ENCODE measurements around the gene SNX13. TPM values are rescaled to one million over a fixed set of nuclear protein-coding genes. Genes with fewer than 3 reads are reported as not detected.
"Not testable (repeated sequence)": the region's sequence is repeated elsewhere in the genome, so short reads cannot be mapped to it uniquely, and the experiment has no call there.

The SNX13 gene
- total RNA-seq, 1 donor, result 59.7 TPM

- no peak overlapping the region for H2AFZ ChIP-seq (ENCODE audit: low read length)
- H3K4me2 ChIP-seq (ENCODE audit: insufficient read depth, low read length), result no peak overlapping the region
- H3K27ac ChIP-seq (ENCODE audit: low read depth, low read length), result no peak overlapping the region
- H3K36me3 ChIP-seq (ENCODE audit: insufficient read depth, low read length), result no peaks in the 10 kb centered on the region
- no peaks in the 10 kb centered on the region for H3K79me2 ChIP-seq (ENCODE audit: insufficient read depth, low read length)
- DNase-seq (ENCODE audit: insufficient read length, low spot score, missing footprints), result no peak
- H3K27me3 ChIP-seq (ENCODE audit: insufficient read depth, low read length), result no peaks in the 10 kb centered on the region
- no peaks in the 10 kb centered on the region for H3K4me1 ChIP-seq (ENCODE audit: insufficient read depth, low read length)
- no peak for TF ChIP-seq CTCF (IDR thresholded peaks at IDR 0.05; ENCODE audit: extremely low read depth, low read depth, low read length)
- H4K20me1 ChIP-seq (ENCODE audit: insufficient read depth, low read length), result no peaks in the 10 kb centered on the region
- no peaks in the 10 kb centered on the region for H3K9me3 ChIP-seq (ENCODE audit: low read depth, low read length)
- H3K4me3 ChIP-seq (ENCODE audit: insufficient read depth, low read length), result no peak overlapping the region
These were observed 117.6 kb downstream of the SNX13 start for GRCh38 chr7:17822547-17823173.

GRCh38 chr7:17816903-17817302, 123.4 kb downstream of the SNX13 start:
- no peak for DNase-seq (ENCODE audit: insufficient read length, low spot score, missing footprints)
- Histone ChIP-seq H3K9me3 (ENCODE audit: low read depth, low read length) (no peaks in the 10 kb centered on the region), H3K4me3 (ENCODE audit: insufficient read depth, low read length) (no peak overlapping the region), H2AFZ (ENCODE audit: low read length) (no peak overlapping the region), H3K79me2 (ENCODE audit: insufficient read depth, low read length) (no peaks in the 10 kb centered on the region), H3K27me3 (ENCODE audit: insufficient read depth, low read length) (no peaks in the 10 kb centered on the region), H4K20me1 (ENCODE audit: insufficient read depth, low read length) (no peaks in the 10 kb centered on the region), H3K27ac (ENCODE audit: low read depth, low read length) (no peak overlapping the region), H3K4me2 (ENCODE audit: insufficient read depth, low read length) (no peak overlapping the region), H3K4me1 (ENCODE audit: insufficient read depth, low read length) (no peaks in the 10 kb centered on the region), H3K36me3 (ENCODE audit: insufficient read depth, low read length) (peaks cover 10% of the 10 kb centered on the region)
- TF ChIP-seq CTCF (IDR thresholded peaks at IDR 0.05; ENCODE audit: extremely low read depth, low read depth, low read length), result no peak

GRCh38 chr7:17815318-17815717, 125.0 kb downstream of the SNX13 start:
- no peak overlapping the region for H3K4me2 ChIP-seq (ENCODE audit: insufficient read depth, low read length)
- no peaks in the 10 kb centered on the region for H3K9me3 ChIP-seq (ENCODE audit: low read depth, low read length)
- H3K36me3 ChIP-seq (ENCODE audit: insufficient read depth, low read length), result peaks cover 10% of the 10 kb centered on the region
- no peaks in the 10 kb centered on the region for H4K20me1 ChIP-seq (ENCODE audit: insufficient read depth, low read length)
- no peak overlapping the region for H2AFZ ChIP-seq (ENCODE audit: low read length)
- DNase-seq (ENCODE audit: insufficient read length, low spot score, missing footprints), result no peak
- TF ChIP-seq CTCF (IDR thresholded peaks at IDR 0.05; ENCODE audit: extremely low read depth, low read depth, low read length), result no peak
- peaks cover 2% of the 10 kb centered on the region for H3K79me2 ChIP-seq (ENCODE audit: insufficient read depth, low read length)
- H3K4me3 ChIP-seq (ENCODE audit: insufficient read depth, low read length), result no peak overlapping the region
- no peaks in the 10 kb centered on the region for H3K27me3 ChIP-seq (ENCODE audit: insufficient read depth, low read length)
- no peak overlapping the region for H3K27ac ChIP-seq (ENCODE audit: low read depth, low read length)
- no peaks in the 10 kb centered on the region for H3K4me1 ChIP-seq (ENCODE audit: insufficient read depth, low read length)

- no peak overlapping the region for H3K4me3 ChIP-seq (ENCODE audit: insufficient read depth, low read length)
- peaks cover 3% of the 10 kb centered on the region for H3K79me2 ChIP-seq (ENCODE audit: insufficient read depth, low read length)
- H3K36me3 ChIP-seq (ENCODE audit: insufficient read depth, low read length), result peaks cover 10% of the 10 kb centered on the region
- no peaks in the 10 kb centered on the region for H3K4me1 ChIP-seq (ENCODE audit: insufficient read depth, low read length)
- no peak overlapping the region for H3K27ac ChIP-seq (ENCODE audit: low read depth, low read length)
- no peak overlapping the region for H3K4me2 ChIP-seq (ENCODE audit: insufficient read depth, low read length)
- H2AFZ ChIP-seq (ENCODE audit: low read length), result no peak overlapping the region
- H4K20me1 ChIP-seq (ENCODE audit: insufficient read depth, low read length), result no peaks in the 10 kb centered on the region
- H3K9me3 ChIP-seq (ENCODE audit: low read depth, low read length), result no peaks in the 10 kb centered on the region
- no peak for TF ChIP-seq CTCF (IDR thresholded peaks at IDR 0.05; ENCODE audit: extremely low read depth, low read depth, low read length)
- no peak for DNase-seq (ENCODE audit: insufficient read length, low spot score, missing footprints)
- no peaks in the 10 kb centered on the region for H3K27me3 ChIP-seq (ENCODE audit: insufficient read depth, low read length)
These were observed 126.2 kb downstream of the SNX13 start for GRCh38 chr7:17814058-17814457.

- H3K4me2 ChIP-seq (ENCODE audit: insufficient read depth, low read length); H3K9me3 ChIP-seq (ENCODE audit: low read depth, low read length); H3K36me3 ChIP-seq (ENCODE audit: insufficient read depth, low read length); H2AFZ ChIP-seq (ENCODE audit: low read length); DNase-seq (ENCODE audit: insufficient read length, low spot score, missing footprints); H4K20me1 ChIP-seq (ENCODE audit: insufficient read depth, low read length); H3K4me1 ChIP-seq (ENCODE audit: insufficient read depth, low read length); H3K4me3 ChIP-seq (ENCODE audit: insufficient read depth, low read length); H3K27ac ChIP-seq (ENCODE audit: low read depth, low read length); H3K79me2 ChIP-seq (ENCODE audit: insufficient read depth, low read length); H3K27me3 ChIP-seq (ENCODE audit: insufficient read depth, low read length): not testable (repeated sequence)
These were observed 131.1 kb downstream of the SNX13 start for GRCh38 chr7:17809215-17809614.

Measured in osteoblast (primary cell).